SK-MEL-5 (cell line): ENCODE results near the gene YBX2. TPM values are rescaled to one million over a fixed set of nuclear protein-coding genes. Genes with fewer than 3 reads are reported as not detected.

Experiments
- DNase-seq: peaks from one replicate; pipeline ENCODE4 v3.0.0-alpha.2; 2016; ENCODE audit warnings: low read depth, low spot score
- in situ Hi-C: cut with HindIII; loops from 2 replicates; pipeline ENCODE4 v1.10.0; 2016; ENCODE audit warnings: low sequenced_read_pairs, high pct_unique_total_duplicates, low pct_unique_long_range_greater_than_20kb
- total RNA-seq: library from RNA; depleted of rRNA; stranded (reverse); fragments of >200 nt; shearing (Covaris generic); gene quantifications from 2 replicates; pipeline ENCODE4 v1.2.3, GENCODE V29; 2014

YBX2 gene
- total RNA-seq, 1 experiment from 2014 or later = 0.08 TPM

DNA sequence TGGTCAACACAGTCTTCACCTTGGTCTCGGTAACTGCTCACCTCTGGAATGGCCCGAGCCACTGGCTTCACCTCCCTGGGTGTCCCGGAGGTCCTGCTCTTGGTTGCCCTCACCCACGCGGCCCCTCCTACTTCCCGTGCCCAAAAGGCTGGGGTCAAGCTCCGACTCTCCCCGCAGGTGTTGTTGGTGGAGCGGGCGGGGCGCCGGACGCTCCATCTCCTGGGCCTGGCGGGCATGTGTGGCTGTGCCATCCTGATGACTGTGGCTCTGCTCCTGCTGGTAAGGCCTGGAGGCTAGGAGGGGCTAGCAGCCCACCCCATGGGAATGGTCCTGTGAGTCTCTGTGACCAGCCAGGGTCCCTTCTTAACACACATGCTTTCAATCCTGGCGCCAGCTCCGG lies 9.5 kb downstream of the YBX2 start:
- DNase-seq = no peak
- in situ Hi-C loops = no loop called here

DNA sequence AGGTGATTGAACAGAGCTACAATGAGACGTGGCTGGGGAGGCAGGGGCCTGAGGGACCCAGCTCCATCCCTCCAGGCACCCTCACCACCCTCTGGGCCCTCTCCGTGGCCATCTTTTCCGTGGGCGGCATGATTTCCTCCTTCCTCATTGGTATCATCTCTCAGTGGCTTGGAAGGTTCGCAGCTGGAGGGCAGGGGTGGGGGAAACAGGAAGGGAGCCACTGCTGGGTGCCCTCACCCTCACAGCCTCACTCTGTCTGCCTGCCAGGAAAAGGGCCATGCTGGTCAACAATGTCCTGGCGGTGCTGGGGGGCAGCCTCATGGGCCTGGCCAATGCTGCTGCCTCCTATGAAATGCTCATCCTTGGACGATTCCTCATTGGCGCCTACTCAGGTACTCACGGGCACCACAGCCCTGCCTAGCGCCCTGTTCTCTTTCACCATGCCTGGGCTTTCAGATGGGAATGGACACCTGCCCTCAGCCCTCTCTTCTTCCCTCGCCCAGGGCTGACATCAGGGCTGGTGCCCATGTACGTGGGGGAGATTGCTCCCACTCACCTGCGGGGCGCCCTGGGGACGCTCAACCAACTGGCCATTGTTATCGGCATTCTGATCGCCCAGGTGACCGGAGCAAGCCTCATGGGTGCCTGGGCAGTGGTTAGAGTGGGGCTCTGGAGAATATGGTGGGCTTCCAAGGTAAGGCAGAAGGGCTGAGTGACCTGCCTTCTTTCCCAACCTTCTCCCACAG lies 10.8 kb downstream of the YBX2 start:
- in situ Hi-C loops = no loop called here
- no peak for DNase-seq

DNA sequence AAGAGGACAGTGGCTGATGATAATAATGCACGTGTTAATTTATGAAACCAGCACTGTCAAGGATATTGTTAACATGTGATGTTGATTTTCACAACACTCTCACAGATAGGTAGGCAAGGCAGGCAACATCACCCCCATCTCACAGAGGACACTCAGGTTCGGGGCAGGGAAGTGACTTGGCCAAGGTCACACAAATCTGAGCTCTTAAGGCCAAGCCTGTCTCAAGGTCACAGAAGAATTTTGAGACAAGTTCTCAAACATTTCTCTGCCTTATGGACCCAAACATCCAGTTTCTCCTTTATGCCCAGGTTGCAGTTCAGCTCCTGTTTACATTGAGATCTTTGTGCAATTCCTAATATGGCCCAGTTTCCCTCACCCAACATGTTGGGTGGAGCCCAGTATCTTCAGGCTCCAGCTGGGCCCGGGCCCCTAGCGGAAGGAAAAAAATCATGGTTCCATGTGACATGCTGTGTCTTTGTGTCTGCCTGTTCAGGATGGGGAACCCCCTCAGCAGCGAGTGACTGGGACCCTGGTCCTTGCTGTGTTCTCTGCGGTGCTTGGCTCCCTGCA lies 11.6 kb downstream of the YBX2 start:
- peak; percentile 14 for DNase-seq
- in situ Hi-C loops = no loop called here

DNA sequence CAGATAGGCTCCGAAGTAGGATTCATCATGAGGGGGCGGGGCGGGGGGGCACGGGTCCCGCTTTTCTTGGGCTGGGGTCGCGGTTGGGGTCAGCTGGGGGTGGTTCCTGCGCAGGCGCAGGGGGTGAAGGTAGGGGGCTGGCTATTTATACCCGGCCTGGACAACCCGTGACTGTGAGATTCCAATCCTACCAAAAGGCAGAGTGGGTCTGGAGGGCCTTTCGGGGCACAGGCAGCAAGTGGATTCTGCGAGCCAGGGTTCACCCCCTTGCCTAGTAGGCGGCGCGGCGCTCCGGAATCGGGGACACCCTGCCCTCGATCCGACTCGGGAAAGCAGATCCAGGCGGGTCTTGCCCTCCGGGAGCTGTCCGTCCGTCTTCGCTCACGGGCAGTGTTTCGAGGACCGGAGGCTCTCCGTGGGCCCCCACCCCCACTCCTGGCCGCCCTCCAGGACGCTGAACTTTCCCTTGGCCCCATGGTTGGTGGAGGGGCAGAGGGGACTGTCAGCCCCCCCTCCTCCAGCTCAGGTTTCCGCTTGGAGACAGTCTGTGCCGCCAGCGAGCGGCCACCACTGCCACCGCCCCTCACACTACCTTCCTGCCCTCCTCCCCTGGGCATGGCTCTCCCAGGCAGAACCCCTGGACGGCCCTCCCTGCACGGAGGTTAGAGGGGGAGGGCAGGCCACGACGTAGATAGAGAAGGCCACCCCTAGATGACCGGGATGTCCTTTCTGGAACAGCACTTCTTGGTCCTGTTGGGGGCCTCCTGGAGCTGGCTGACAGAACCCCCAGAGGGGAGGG lies 12.3 kb downstream of the YBX2 start:
- in situ Hi-C loops = no loop called here
- no peak for DNase-seq

DNA sequence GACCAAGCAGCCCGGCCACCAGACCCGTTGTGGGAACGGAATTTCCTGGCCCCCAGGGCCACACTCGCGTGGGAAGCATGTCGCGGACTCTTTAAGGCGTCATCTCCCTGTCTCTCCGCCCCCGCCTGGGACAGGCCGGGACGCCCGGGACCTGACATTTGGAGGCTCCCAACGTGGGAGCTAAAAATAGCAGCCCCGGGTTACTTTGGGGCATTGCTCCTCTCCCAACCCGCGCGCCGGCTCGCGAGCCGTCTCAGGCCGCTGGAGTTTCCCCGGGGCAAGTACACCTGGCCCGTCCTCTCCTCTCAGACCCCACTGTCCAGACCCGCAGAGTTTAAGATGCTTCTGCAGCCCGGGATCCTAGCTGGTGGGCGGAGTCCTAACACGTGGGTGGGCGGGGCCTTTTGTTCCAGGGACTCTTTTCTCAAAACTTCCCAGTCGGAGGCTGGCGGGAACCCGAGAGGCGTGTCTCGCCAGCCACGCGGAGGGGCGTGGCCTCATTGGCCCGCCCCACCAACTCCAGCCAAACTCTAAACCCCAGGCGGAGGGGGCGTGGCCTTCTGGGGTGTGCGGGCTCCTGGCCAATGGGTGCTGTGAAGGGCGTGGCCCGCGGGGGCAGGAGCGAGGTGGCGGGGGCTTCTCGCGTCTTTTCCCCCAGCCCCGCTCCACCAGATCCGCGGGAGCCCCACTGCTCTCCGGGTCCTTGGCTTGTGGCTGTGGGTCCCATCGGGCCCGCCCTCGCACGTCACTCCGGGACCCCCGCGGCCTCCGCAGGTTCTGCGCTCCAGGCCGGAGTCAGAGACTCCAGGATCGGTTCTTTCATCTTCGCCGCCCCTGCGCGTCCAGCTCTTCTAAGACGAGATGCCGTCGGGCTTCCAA lies 13.1 kb downstream of the YBX2 start, which contains the start of gene SLC2A4:
Gene SLC2A4, plus strand, starts transcription at position 645 of the 879 bp plus-strand sequence. Its CDS starts 217 bp downstream, at position 862.
- DNase-seq = peak; percentile 97
- in situ Hi-C loops = no loop called here

DNA sequence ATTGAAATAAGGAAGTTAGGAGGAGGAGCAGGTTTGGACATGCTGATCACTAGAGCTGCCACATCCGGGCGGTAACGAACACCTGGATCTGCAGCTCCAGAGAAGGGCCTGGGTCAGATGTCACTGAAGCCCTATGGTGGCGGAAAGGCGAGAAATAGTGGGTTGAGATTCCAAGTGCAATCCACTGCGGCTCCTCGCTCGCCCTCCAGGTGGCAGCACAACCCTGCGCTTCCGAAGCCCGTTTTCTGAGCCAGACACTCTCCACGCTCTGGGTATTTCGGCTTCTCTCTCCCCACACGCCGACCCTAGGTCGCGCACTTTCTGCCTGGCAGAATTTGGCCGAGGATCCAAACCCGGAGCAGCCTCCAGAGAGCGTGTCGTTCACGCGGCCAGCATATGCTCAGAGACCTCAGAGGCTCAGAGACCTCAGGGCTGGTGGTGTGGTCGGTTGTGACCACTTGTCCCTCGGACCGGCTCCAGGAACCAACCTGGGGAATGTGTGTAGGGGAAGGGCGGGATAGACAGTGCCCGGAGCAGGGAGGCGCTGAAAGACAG lies 13.8 kb downstream of the YBX2 start:
- in situ Hi-C loops = no loop called here
- peak; percentile 84 for DNase-seq

DNA sequence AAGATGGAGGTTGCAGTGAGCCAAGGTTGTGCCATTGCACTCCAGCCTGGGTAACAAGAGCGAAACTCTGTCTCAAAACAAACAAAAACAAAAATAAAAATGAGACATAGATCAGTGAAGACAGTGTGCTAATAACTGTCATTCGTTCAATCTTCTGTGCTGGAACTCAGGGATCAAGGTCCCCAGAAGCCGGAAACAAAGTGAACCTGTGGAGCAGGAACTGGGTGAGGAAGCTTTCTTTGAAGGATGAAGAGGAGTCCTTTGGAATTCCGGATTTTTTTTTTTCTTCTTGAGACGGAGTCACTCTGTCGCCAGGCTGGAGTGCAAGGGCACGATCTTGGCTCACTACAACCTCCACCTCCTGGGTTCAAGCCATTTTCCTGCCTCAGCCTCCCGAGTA lies 15.0 kb downstream of the YBX2 start:
- in situ Hi-C loops = no loop called here

DNA sequence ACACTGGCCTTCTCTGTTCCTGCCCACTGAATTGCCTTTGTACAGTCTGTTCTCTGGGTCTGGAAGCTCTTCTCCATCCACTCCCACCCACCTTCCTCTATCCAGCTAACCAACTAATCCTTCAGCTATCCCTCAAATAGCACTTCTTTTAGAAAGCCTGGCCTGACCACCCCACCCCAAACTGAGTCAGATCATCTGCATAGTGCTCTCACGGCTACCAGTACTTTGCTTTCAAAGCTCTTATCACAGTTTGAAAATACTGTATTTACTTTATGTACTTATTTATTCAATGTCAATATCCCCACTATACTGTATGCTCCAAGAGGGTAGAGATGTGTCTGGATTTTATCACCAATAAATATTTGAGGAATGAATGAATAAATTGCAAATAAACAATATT lies 27.7 kb downstream of the YBX2 start:
- DNase-seq = no peak
- in situ Hi-C loops = no loop called here

More for the DNA sequence above, 15.0 kb downstream of the YBX2 start:
- no peak for DNase-seq

DNA sequence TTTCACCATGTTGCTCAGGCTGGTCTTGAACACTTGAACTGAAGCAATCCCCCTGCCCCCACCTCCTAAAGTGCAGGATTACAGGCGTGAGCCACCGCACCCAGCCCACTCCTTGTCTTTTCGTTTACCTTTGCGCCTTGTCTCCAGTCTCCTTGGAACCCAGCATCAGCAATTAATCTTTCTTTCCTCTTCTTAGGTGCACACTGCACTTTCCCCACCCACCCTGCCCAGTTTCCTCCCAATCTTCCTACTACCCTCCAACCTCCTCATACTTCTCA lies 30.7 kb downstream of the YBX2 start:
- DNase-seq = no peak
- in situ Hi-C loops = no loop called here

DNA sequence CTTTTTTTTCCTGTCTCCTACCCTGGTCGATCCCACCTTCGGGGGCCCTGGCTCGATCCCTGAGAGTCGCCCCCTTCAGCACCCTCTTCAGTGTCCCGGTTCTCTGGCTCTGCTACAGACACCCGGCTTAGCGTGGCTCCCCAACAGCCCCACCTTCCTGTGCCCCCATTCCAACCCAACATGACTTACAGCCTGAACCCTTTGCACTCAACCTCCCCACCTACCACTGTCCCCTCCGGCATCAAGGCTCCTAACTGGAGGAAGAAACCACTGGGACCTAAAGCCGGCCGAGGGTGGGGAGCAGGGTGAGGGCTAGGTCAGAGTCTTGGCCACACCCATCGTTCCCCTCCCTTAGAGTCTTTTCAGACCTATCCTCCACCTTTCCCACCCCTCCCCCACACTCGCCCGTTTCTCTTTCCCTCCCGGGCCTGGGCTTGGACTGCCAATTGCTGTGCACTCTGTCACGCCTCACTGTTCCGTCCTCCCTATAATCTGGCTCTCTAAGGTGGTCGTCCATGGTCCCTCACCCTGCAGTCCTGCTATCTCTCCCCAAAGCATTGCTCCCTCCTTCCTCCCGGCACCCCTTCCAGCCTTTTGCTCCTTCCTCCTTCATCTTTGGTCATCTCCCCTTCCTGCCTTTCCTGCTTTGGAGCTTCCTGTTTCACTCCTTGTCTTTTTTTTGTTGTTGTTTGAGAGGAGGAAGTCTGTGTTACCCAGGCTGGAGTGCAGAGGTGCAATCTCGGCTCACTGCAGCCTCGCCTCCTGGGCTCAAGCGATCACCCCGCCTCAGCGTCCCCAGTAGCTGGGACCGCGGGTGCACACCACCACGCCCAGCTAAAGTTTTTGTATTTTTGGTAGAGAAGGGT lies 31.3 kb downstream of the YBX2 start:
- DNase-seq = no peak
- in situ Hi-C loops = no loop called here

DNA sequence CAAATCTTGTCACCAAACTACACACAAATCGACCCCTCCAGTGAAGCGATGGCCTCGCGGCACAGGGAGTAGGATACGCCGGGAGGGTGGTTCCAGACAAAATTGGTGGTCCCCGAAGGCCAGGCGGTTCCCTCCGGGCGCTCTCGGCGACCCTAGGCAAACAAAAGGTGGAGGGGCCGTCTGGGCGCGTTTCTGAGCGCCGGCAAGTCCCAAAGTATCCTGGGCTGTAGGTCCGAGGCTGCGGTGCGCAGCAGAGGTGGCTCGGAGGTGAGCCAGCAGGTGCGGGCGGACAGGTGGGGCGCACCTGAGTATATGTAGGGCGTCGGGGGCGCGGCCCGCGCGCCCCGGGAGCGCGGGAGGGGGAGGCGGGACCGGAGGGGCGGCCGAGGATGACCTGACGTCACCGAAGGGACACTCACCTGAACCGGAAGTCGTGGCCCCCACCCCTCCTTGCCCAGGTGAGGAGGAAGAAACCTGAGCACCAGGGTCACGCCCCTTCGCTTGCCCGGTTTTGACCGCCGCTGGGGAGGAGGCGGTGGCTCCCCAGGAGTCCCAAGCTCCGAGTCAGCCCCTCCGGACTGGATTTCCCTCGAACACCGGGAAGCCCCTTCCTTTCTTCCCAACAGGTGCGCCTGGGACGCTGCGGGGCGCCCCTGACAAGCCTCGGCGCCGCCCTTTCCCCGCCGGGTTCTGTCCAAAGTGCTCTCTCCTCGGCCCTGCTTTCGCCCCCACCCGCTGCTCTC lies 32.1 kb downstream of the YBX2 start, which contains the start of gene CLDN7:
Gene CLDN7, minus strand, starts transcription at position 287 of the 743 bp plus-strand sequence. CDS start 435 bp downstream, outside the sequence.
- DNase-seq = no peak
- in situ Hi-C loops = no loop called here

DNA sequence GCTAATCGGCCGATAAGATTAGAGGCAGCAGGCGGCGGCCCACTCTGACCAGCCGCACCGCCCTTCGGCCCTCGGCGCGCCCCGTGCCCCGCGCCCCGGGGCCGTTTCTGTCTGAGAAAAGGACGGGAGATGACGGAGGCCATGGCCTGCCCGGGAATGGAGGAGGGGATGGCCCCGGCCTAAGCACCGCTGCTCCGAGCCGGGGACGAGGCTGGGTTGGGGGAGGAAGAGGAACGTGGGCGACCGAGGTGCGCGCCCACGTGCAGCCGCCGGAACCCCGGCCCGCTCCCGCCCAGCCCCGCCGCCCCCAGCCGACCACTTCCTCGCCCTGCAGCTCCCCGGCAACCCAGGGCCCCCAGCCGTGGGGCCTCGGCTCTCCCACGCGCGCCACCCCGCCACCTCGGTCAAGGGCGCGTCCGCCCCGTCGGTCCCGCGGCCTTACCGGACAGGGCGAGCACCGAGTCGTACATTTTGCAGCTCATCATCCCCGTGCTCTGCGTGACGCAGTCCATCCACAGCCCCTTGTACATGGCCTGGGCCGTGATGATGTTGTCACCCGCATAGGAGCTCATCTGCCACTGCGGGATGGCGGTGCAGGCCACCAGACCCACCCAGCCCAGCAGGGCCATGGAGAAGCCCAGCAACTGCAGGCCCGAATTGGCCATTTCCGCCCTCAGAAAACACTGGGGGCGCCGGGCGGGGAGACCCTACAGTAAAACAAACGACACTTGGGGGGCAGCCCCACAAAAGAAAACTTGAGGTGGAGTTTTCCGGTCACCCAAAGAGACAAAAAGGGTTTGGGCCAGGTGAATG lies 32.9 kb downstream of the YBX2 start:
- in situ Hi-C loops = no loop called here
- DNase-seq = no peak

DNA sequence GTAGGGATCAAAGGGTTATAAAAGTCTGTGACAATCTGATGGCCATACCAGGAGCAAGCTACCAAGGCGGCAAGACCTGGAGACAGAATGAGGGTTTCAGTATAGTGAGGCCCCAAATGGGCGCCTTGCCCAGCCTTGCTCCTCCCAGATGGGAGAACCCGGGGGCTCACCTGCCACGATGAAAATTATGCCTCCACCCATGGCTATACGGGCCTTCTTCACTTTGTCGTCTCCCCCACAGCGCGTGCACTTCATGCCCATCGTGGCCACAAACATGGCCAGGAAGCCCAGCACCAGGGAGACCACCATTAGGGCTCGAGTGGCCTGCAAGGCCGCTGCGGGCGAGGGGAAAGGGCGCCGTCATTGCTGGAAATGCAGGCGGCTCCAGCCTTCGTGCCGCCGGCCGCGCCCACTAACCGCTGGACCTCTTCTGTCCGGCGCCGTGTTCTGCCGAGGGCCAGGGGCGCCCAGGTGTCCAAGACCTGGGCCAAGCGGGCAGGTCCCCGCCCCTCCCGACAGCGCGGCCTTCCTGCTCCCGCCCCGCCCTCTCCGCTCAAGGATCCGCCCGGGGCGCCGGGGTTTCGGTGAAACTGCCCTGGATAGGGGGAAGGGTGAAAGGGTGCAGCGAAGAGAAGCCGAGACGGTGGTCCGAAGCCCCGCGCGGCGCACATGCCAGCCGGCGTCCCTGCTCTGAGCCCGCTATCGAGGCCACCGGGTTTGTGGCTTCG lies 33.6 kb downstream of the YBX2 start:
- no peak for DNase-seq

DNA sequence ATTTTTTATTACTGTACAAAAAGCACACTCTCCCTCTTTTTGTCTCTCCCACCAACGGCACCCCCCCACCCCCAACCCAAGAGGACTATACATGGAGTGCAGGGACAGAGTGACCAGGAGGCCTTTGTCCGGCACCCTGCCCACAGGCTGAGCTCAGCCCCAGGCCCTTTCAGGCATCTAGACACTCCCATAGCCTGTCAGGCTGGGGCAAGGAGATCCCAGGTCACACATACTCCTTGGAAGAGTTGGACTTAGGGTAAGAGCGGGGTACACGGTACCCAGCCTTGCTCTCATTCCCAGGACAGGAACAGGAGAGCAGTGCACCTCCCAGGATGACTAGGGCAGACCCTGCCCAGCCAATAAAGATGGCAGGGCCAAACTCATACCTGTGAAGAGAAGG lies 34.3 kb downstream of the YBX2 start:
- no peak for DNase-seq
- in situ Hi-C loops = no loop called here

More for the DNA sequence above, 33.6 kb downstream of the YBX2 start:
- in situ Hi-C loops = no loop called here

DNA sequence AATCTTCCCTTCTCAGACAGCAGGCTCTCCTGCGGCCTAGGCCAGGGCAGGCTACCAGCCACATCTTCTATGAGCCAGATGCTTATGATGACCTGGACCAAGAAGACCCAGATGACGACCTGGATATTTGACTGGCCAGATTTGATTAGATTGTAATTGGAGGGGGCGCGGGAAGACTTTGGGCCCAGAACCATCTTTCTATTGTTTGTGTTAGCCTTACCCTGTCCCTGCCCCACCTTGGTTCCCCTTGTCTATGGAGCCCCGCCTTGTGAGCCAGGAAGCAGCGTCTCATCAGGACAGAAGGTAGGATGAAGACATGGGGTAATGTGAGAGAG lies 34.9 kb downstream of the YBX2 start:
- in situ Hi-C loops = no loop called here
- DNase-seq = no peak
